Activated CD8-positive, alpha-beta T cell treated with anti-CD3 and anti-CD28 coated beads for 36 hours (primary cell): ENCODE results near the gene FYN. TPM values are rescaled to one million over a fixed set of nuclear protein-coding genes. Genes with fewer than 3 reads are reported as not detected.

Source experiments
- ATAC-seq: fragments of 200-7000 bp; cut with Tn5 transposase; one replicate; pipeline ENCODE4 v1.10.0; 2021; ENCODE audit warnings: mild to moderate bottlenecking, moderate library complexity
- CTCF ChIA-PET: fragments of 350-600 bp; sonication (Branson Sonifier 250); formaldehyde crosslinking; loops from one replicate; lab custom pipeline; 2021; ENCODE audit warnings: antibody characterized with exemption; lab: Charles Lee
- POLR2A ChIA-PET: fragments of 350-600 bp; sonication (Branson Sonifier 250); formaldehyde crosslinking; loops from one replicate; lab custom pipeline; 2021; ENCODE audit warnings: antibody characterized with exemption; lab: Charles Lee
- DNase-seq: peaks from one replicate; pipeline ENCODE4 v3.0.0-alpha.2; 2020
- H3K27ac Mint-ChIP-seq: one replicate; pipeline ENCODE4 v1.8.0; 2021; ENCODE audit warnings: mild to moderate bottlenecking, mixed read lengths
- H3K27me3 Mint-ChIP-seq: one replicate; pipeline ENCODE4 v1.8.0; 2021; ENCODE audit warnings: mixed read lengths
- H3K36me3 Mint-ChIP-seq: one replicate; pipeline ENCODE4 v1.8.0; 2021; ENCODE audit warnings: low read depth, mixed read lengths
- H3K4me1 Mint-ChIP-seq: one replicate; pipeline ENCODE4 v1.8.0; 2021; ENCODE audit warnings: low read depth, mixed read lengths
- H3K4me3 Mint-ChIP-seq: one replicate; pipeline ENCODE4 v1.8.0; 2021; ENCODE audit warnings: mild to moderate bottlenecking, moderate library complexity, mixed read lengths
- H3K9me3 Mint-ChIP-seq: one replicate; pipeline ENCODE4 v1.8.0; 2021; ENCODE audit warnings: mixed read lengths
- intact Hi-C: fragments of 100-400 bp; cut with micrococcal nuclease; formaldehyde crosslinking; loops from one replicate; pipeline ENCODE4 v1.10.0; 2022
- total RNA-seq, 2 experiments: library from RNA; stranded (reverse); gene quantifications; one replicate each; pipeline ENCODE4 v1.2.3, GENCODE V29; 2021
- TF ChIP-seq, protein P1 (sequence below): fragments of 200-600 bp; IDR thresholded peaks from one replicate; pipeline ENCODE4 v1.8.0; 2022; ENCODE audit warnings: antibody characterized with exemption, mild to moderate bottlenecking

Gene FYN
- total RNA-seq, 2 experiments from 2014 or later, result 384 to 386 TPM

DNA sequence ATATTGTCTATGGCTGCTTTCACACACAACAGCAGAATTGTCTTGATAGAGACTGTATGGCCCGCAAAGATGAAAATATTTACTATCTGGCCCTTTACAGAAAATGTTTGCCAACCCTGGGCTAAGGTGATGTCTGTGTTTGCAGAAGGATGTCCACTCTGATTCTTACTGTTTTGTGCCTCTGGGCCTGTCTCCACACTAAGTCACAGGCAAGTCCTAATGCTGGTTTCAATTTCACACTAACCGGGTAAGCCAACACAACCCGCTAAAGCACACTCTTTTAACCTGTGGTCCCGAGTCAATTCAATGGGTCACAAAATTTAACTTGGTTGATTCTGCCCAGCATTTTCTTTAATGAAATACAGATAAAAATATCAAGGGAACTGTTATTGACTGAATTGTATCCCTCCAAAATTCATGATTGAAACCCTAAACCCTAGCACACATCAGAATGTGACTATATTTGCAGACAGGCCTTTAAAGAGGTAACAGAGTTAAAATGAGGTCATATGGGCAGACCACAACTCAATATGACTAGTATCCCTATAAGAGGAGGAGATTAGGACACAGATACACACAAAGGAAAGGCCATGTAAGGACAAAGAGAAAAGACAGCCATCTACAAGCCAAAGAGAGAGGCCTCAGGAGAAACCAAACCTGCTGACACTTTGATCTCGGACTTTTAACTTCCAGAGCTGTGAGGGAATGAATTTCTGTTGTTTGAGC lies 78.4 kb downstream of the FYN start:
- Mint-ChIP-seq H3K9me3 (no peaks in the 10 kb centered on the region), H3K4me1 (peaks cover 82% of the 10 kb centered on the region), H3K36me3 (peaks cover 76% of the 10 kb centered on the region), H3K27ac (peak overlapping the region; percentile 95), H3K27me3 (no peaks in the 10 kb centered on the region), H3K4me3 (peak overlapping the region; percentile 73)
- TF ChIP-seq, protein P1, sequence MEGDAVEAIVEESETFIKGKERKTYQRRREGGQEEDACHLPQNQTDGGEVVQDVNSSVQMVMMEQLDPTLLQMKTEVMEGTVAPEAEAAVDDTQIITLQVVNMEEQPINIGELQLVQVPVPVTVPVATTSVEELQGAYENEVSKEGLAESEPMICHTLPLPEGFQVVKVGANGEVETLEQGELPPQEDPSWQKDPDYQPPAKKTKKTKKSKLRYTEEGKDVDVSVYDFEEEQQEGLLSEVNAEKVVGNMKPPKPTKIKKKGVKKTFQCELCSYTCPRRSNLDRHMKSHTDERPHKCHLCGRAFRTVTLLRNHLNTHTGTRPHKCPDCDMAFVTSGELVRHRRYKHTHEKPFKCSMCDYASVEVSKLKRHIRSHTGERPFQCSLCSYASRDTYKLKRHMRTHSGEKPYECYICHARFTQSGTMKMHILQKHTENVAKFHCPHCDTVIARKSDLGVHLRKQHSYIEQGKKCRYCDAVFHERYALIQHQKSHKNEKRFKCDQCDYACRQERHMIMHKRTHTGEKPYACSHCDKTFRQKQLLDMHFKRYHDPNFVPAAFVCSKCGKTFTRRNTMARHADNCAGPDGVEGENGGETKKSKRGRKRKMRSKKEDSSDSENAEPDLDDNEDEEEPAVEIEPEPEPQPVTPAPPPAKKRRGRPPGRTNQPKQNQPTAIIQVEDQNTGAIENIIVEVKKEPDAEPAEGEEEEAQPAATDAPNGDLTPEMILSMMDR, result no peak
- ChIA-PET POLR2A (interaction anchor here (1.0 to 3.6 kb wide), 8 partner anchors 10 to 43 kb away, joined by 3 to 23 read pairs (median 6); no protein-coding TSS in a partner anchor), CTCF (interaction anchor here (1.3 to 2.5 kb wide), 2 partner anchors 32 to 45 kb away, joined by 3 to 11 read pairs; no protein-coding TSS in a partner anchor)
- ATAC-seq (peak; percentile 69), DNase-seq (peak; percentile 41)
- intact Hi-C loops, result no loop called here

GRCh38 chr6:111794300-111794699 lies 79.0 kb downstream of the FYN start:
- Mint-ChIP-seq H3K27me3 (no peaks in the 10 kb centered on the region), H3K9me3 (no peaks in the 10 kb centered on the region), H3K4me3 (peak overlapping the region; percentile 73), H3K4me1 (peaks cover 77% of the 10 kb centered on the region), H3K27ac (peak overlapping the region; percentile 95), H3K36me3 (peaks cover 71% of the 10 kb centered on the region)
- ChIA-PET POLR2A (interaction anchor here (1.0 to 3.6 kb wide), 10 partner anchors 10 to 244 kb away, joined by 3 to 23 read pairs (median 7); no protein-coding TSS in a partner anchor), CTCF (interaction anchor here (1.0 to 2.5 kb wide), 3 partner anchors 14 to 31 kb away, joined by 4 to 11 read pairs (median 4); no protein-coding TSS in a partner anchor)
- TF ChIP-seq, protein P1, result no peak
- intact Hi-C loops, result no loop called here
- no peak for ATAC-seq
- no peak for DNase-seq

DNA sequence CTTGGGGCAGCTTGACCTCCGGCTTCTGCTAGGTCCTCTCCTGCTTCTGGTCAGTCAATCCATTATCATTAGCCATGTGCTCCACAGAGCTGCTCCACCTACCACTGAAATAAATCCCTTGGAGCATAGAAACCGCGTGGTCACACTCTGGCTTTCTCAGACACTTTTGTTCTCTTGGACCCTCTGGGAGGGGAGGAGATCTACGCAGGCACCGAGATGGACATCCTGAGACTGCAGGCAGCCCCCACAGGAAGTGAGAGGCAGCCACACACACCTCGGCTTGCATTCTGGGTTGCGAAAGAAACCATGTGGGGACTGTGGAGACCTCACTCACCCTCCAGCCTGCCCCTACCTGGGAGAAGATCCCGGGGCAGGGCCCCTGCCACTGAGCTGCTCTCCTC lies 79.5 kb downstream of the FYN start:
- H3K36me3 Mint-ChIP-seq, result peaks cover 66% of the 10 kb centered on the region
- ATAC-seq (peak; percentile 72), DNase-seq (peak; percentile 84)
- no peaks in the 10 kb centered on the region for H3K9me3 Mint-ChIP-seq
- H3K4me1 Mint-ChIP-seq, result peaks cover 71% of the 10 kb centered on the region
- peak overlapping the region; percentile 73 for H3K4me3 Mint-ChIP-seq
- ChIA-PET POLR2A (interaction anchor here (1.0 to 3.6 kb wide), 10 partner anchors 9 to 245 kb away, joined by 3 to 23 read pairs (median 7); no protein-coding TSS in a partner anchor), CTCF (interaction anchor here (1.0 to 2.5 kb wide), 5 partner anchors 10 to 84 kb away, joined by 3 to 11 read pairs (median 4); no protein-coding TSS in a partner anchor)
- intact Hi-C loops, result no loop called here
- TF ChIP-seq, protein P1, result no peak
- no peaks in the 10 kb centered on the region for H3K27me3 Mint-ChIP-seq
- peak overlapping the region; percentile 95 for H3K27ac Mint-ChIP-seq

- TF ChIP-seq, protein P1, result no peak
- POLR2A ChIA-PET, result interaction anchor here (1.0 to 3.6 kb wide), 13 partner anchors 9 to 245 kb away, joined by 3 to 23 read pairs (median 5); no protein-coding TSS in a partner anchor
- peak overlapping the region; percentile 95 for H3K27ac Mint-ChIP-seq
- peak overlapping the region; percentile 73 for H3K4me3 Mint-ChIP-seq
- peaks cover 65% of the 10 kb centered on the region for H3K4me1 Mint-ChIP-seq
- H3K9me3 Mint-ChIP-seq, result no peaks in the 10 kb centered on the region
- CTCF ChIA-PET, result interaction anchor here (0.6 to 2.5 kb wide), 8 partner anchors 9 to 83 kb away, joined by 3 to 11 read pairs (median 4); no protein-coding TSS in a partner anchor
- DNase-seq (peak; percentile 43), ATAC-seq (no peak)
- H3K36me3 Mint-ChIP-seq, result peaks cover 61% of the 10 kb centered on the region
- H3K27me3 Mint-ChIP-seq, result no peaks in the 10 kb centered on the region
- intact Hi-C loops, result no loop called here
Observed at GRCh38 chr6:111792914-111793700, 80.1 kb downstream of the FYN start.
